Kidney (tissue), 14 donors: ENCODE measurements around the gene NECTIN1. TPM values are rescaled to one million over a fixed set of nuclear protein-coding genes. Genes with fewer than 3 reads are reported as not detected.

ENCODE experiments used
- DNase-seq, 5 donors: peaks; one replicate each; pipeline ENCODE4 v3.0.0-alpha.2; 2013 to 2020
- FAIRE-seq: peaks from 2 replicates; lab custom pipeline; 2012; peaks lifted over from hg19 to GRCh38; lab: Jason Lieb, UNC
- H3K27ac ChIP-seq, 2 donors: one replicate each; pipeline ENCODE4 v1.7.0; 2013; ENCODE audit warnings: low read depth in 2 of 2, low read length in 2 of 2, inconsistent platforms in 1 of 2
- H3K27me3 ChIP-seq: one replicate; pipeline ENCODE4 v1.7.1; 2013; ENCODE audit warnings: low read length, inconsistent platforms; ENCODE audit not compliant: control insufficient read depth, insufficient read depth
- H3K36me3 ChIP-seq, 3 donors: one replicate each; pipeline versions ENCODE4 v1.7.0 to v1.7.1; 2013; ENCODE audit warnings: low read length in 3 of 3, control low read depth in 1 of 3, inconsistent platforms in 1 of 3; ENCODE audit not compliant: insufficient read depth in 3 of 3, control insufficient read depth in 2 of 3
- H3K4me1 ChIP-seq, 3 donors: one replicate each; pipeline versions ENCODE4 v1.7.0 to v1.7.1; 2013; ENCODE audit warnings: low read length in 3 of 3, inconsistent platforms in 1 of 3, low read depth in 1 of 3; ENCODE audit not compliant: control insufficient read depth in 2 of 3, insufficient read depth in 2 of 3
- H3K4me3 ChIP-seq, 3 donors: one replicate each; pipeline versions ENCODE4 v1.7.0 to v1.8.1; 2013; ENCODE audit warnings: low read length in 3 of 3, control low read depth in 1 of 3, inconsistent platforms in 1 of 3
- H3K9ac ChIP-seq, 3 donors: one replicate each; pipeline versions ENCODE4 v1.7.0 to v1.7.1; 2013; ENCODE audit warnings: low read length in 3 of 3, control low read depth in 1 of 3, inconsistent platforms in 1 of 3
- H3K9me3 ChIP-seq, 3 donors: one replicate each; pipeline versions ENCODE4 v1.7.0 to v1.7.1; 2013; ENCODE audit warnings: low read length in 3 of 3, control low read depth in 1 of 3, inconsistent platforms in 1 of 3; ENCODE audit not compliant: control insufficient read depth in 2 of 3, insufficient read depth in 1 of 3
- CTCF ChIP-seq: IDR thresholded peaks from 3 replicates; pipeline ENCODE4 v1.5.1; 2012; ENCODE audit warnings: mild to moderate bottlenecking, moderate library complexity, borderline replicate concordance; ENCODE audit not compliant: insufficient read depth; ENCODE audit errors: extremely low read depth
- intact Hi-C: fragments of 100-400 bp; cut with DNase I; formaldehyde crosslinking; loops from one replicate; pipeline ENCODE4 v1.11.1; 2022
- polyA plus RNA-seq: library from polyadenylated mRNA; stranded (reverse); fragments of 350-450 nt; fragmentation: Illumina TruSeq; extraction: RNeasy Lipid Tissue Mini Kit (QIAGEN cat#74804); gene quantifications from one replicate; pipeline ENCODE4 v1.2.3, GENCODE V29; 2014; ENCODE audit warnings: low read depth, low replicate concordance; ENCODE audit not compliant: insufficient read depth
- total RNA-seq: library from RNA; stranded (reverse); fragmentation: NEBNext Ultra II Directional; extraction: Animal tissue kit (Norgen Biotek cat#: 25700); gene quantifications from one replicate; pipeline ENCODE4 v1.2.1, GENCODE V29; 2021
- donor health status: control.
- donor health status: control.
- donor health status: control.
- donor health status: control.
- donor health status: control.
- donor health status: DM: yes; HTN: yes; CAD: no.
- donor health status: Normal renal cell carcinoma (clear cell type).

The NECTIN1 gene
- total and polyA plus RNA-seq, 2 donors from 2014 or later = 6.0 to 13.2 TPM

- TF ChIP-seq CTCF = peak; percentile 10
- no peak for FAIRE-seq
- H3K36me3 ChIP-seq = peaks cover 0 to 4% (median 0%) of the 10 kb centered on the region in 3 donors
- DNase-seq = no peak
- H3K4me3 ChIP-seq = no peak overlapping the region
- H3K9ac ChIP-seq = no peak overlapping the region
- no peaks in the 10 kb centered on the region for H3K27me3 ChIP-seq
- H3K4me1 ChIP-seq = peaks cover 0 to 5% (median 3%) of the 10 kb centered on the region in 3 donors
- no peak overlapping the region for H3K27ac ChIP-seq
- intact Hi-C loops = no loop called here
- no peaks in the 10 kb centered on the region for H3K9me3 ChIP-seq
These were observed 55.2 kb downstream of the NECTIN1 start for GRCh38 chr11:119673759-119674336.

GRCh38 chr11:119673052-119673758 lies 55.8 kb downstream of the NECTIN1 start:
- TF ChIP-seq CTCF = no peak
- Histone ChIP-seq H3K9ac (no peak overlapping the region), H3K36me3 (peaks cover 0 to 4% (median 0%) of the 10 kb centered on the region in 3 donors), H3K4me3 (no peak overlapping the region), H3K4me1 (peaks cover 0 to 5% (median 3%) of the 10 kb centered on the region in 3 donors), H3K27ac (no peak overlapping the region), H3K9me3 (no peaks in the 10 kb centered on the region), H3K27me3 (no peaks in the 10 kb centered on the region)
- no peak for FAIRE-seq
- DNase-seq = no peak
- intact Hi-C loops = no loop called here

- intact Hi-C loops = no loop called here
- Histone ChIP-seq H3K27me3 (no peaks in the 10 kb centered on the region), H3K9me3 (no peaks in the 10 kb centered on the region), H3K4me1 (peaks cover 0 to 5% (median 3%) of the 10 kb centered on the region in 3 donors), H3K4me3 (no peak overlapping the region), H3K36me3 (no peaks in the 10 kb centered on the region), H3K27ac (no peak overlapping the region), H3K9ac (no peak overlapping the region)
- DNase-seq (no peak), FAIRE-seq (no peak)
- no peak for TF ChIP-seq CTCF
These were observed 56.4 kb downstream of the NECTIN1 start for GRCh38 chr11:119672597-119672996.
